GM12878 (cell line): ENCODE measurements around the gene AKAP13. TPM values are rescaled to one million over a fixed set of nuclear protein-coding genes. Genes with fewer than 3 reads are reported as not detected.

Experiments used
- ATAC-seq: fragments of 200-7000 bp; cut with Tn5 transposase; 3 replicates; pipeline ENCODE4 v1.9.1; 2020; ENCODE audit warnings: mild to moderate bottlenecking, moderate library complexity
- BruUV-seq: library from RNA; stranded (reverse); fragments of 400-500 nt; replicated peaks from 2 replicates; lab custom pipeline; 2021; lab: Mats Ljungman, UMichigan
- CTCF ChIA-PET: fragments of 300-600 bp; sonication (Branson Sonifier 250); formaldehyde crosslinking; extraction: SDS; loops from one replicate; lab custom pipeline; 2021; ENCODE audit warnings: inconsistent platforms; lab: Yijun Ruan, JAX
- POLR2A ChIA-PET: fragments of 350-600 bp; formaldehyde crosslinking; extraction: SDS; loops from one replicate; lab custom pipeline; 2021; ENCODE audit warnings: inconsistent platforms; lab: Charles Lee
- RAD21 ChIA-PET: fragments of 300-600 bp; sonication (Branson Sonifier 250); formaldehyde crosslinking; loops from one replicate; lab custom pipeline; 2023; ENCODE audit warnings: antibody characterized with exemption; ENCODE audit not compliant: unreplicated experiment; lab: Charles Lee
- SMC1A ChIA-PET: fragments of 300-600 bp; sonication (Branson Sonifier 250); formaldehyde crosslinking; loops from one replicate; lab custom pipeline; 2023; ENCODE audit not compliant: unreplicated experiment, uncharacterized antibody; lab: Charles Lee
- DNase-seq: peaks from one replicate; pipeline ENCODE4 v3.0.0-alpha.2; 2011; ENCODE audit warnings: low read depth, low spot score
- FAIRE-seq: peaks from 3 replicates; lab custom pipeline; 2011; peaks lifted over from hg19 to GRCh38; lab: Jason Lieb, UNC
- H2AFZ ChIP-seq: 2 replicates; pipeline ENCODE4 v1.6.0; 2011; ENCODE audit warnings: low read depth, low read length, control low read depth; ENCODE audit not compliant: control insufficient read depth
- H3K27ac ChIP-seq: 2 replicates; pipeline ENCODE4 v1.5.1; 2011; ENCODE audit warnings: control low read depth; ENCODE audit not compliant: control insufficient read depth, insufficient read depth
- H3K27me3 ChIP-seq, 2 experiments: replicated peaks in 1 of 2; 2 replicates each; pipeline versions ENCODE4 v1.6.0 to v1.6.1; 2011; ENCODE audit warnings: low read length in 1 of 2; ENCODE audit not compliant: control insufficient read depth in 2 of 2, insufficient read depth in 2 of 2
- H3K36me3 ChIP-seq, 2 experiments: 2 replicates each; pipeline ENCODE4 v1.5.1; 2011; ENCODE audit warnings: low read length in 1 of 2; ENCODE audit not compliant: control insufficient read depth in 2 of 2, insufficient read depth in 2 of 2
- H3K4me1 ChIP-seq: 2 replicates; pipeline ENCODE4 v1.6.1; 2011; ENCODE audit warnings: mild to moderate bottlenecking, low read length, moderate library complexity, mixed read lengths; ENCODE audit not compliant: control insufficient read depth, insufficient read depth
- H3K4me2 ChIP-seq: 2 replicates; pipeline ENCODE4 v1.6.0; 2011; ENCODE audit warnings: control low read depth; ENCODE audit not compliant: control insufficient read depth, insufficient read depth
- H3K4me3 ChIP-seq: fragments of 200-600 bp; sonication (generic); 2 replicates; pipeline ENCODE4 v1.5.1; 2016
- H3K79me2 ChIP-seq: 2 replicates; pipeline ENCODE4 v1.6.0; 2011; ENCODE audit warnings: low read length; ENCODE audit not compliant: control insufficient read depth, insufficient read depth
- H3K9ac ChIP-seq: 2 replicates; pipeline ENCODE4 v1.8.0; 2011; ENCODE audit warnings: low read length, control low read depth, mixed read lengths; ENCODE audit not compliant: control insufficient read depth, insufficient read depth
- H3K9me3 ChIP-seq: replicated peaks from 3 replicates; pipeline ENCODE4 v1.5.1; 2011; ENCODE audit warnings: mild to moderate bottlenecking, low read length; ENCODE audit not compliant: control insufficient read depth, insufficient read depth
- H4K20me1 ChIP-seq: 2 replicates; pipeline ENCODE4 v1.6.0; 2011; ENCODE audit not compliant: control insufficient read depth, insufficient read depth
- EGR1 ChIP-seq, 2 experiments: IDR thresholded peaks; 1 replicate in 1 of 2; 2 replicates in 1 of 2; pipeline ENCODE4 v1.6.1; 2011 to 2012; ENCODE audit warnings: low read depth in 2 of 2, low read length in 2 of 2, borderline replicate concordance in 1 of 2, mild to moderate bottlenecking in 1 of 2, moderate library complexity in 1 of 2
- IRF4 ChIP-seq: IDR thresholded peaks from 2 replicates; pipeline ENCODE4 v1.6.1; 2011; ENCODE audit warnings: low read depth, low read length
- JUNB ChIP-seq: IDR thresholded peaks from 2 replicates; pipeline ENCODE4 v1.6.1; 2016; ENCODE audit warnings: antibody characterized with exemption, mild to moderate bottlenecking
- MEF2A ChIP-seq: IDR thresholded peaks from 2 replicates; pipeline ENCODE4 v1.6.1; 2011; ENCODE audit warnings: low read depth, mild to moderate bottlenecking, low read length, moderate library complexity; ENCODE audit not compliant: insufficient read depth
- NFIC ChIP-seq: IDR thresholded peaks from 2 replicates; pipeline ENCODE4 v1.6.1; 2012; ENCODE audit warnings: low read depth, mild to moderate bottlenecking, inconsistent platforms, low read length, moderate library complexity
- WGBS: methylation state at CpG from one replicate; pipeline ENCODE4 v1.1.6; 2016; ENCODE audit warnings: low lambda C conversion rate; ENCODE audit not compliant: insufficient replicate concordance, insufficient coverage; ENCODE audit errors: missing lambda C conversion rate; 5-methylcytosine and 5-hydroxymethylcytosine counted together
- in situ Hi-C: fragments of 300-500 bp; cut with MboI; formaldehyde crosslinking; loops from 9 replicates; pipeline ENCODE4 v1.14.3; 2018; ENCODE audit warnings: mixed read lengths
- intact Hi-C: fragments of 100-400 bp; cut with micrococcal nuclease; formaldehyde crosslinking; loops from one replicate; pipeline ENCODE4 v1.14.2; 2022; ENCODE audit not compliant: unreplicated experiment
- polyA plus RNA-seq, 11 experiments: library from polyadenylated mRNA; depleted of rRNA in 4 of 11; unstranded in 6 of 11; stranded (reverse) in 5 of 11; fragments of >200 nt; fragmentation: Nextera tagmentation in 4 of 11; fragmentation: Illumina TruSeq in 1 of 11; extraction: Ambion mirVana in 4 of 11; extraction: Trizol in 1 of 11; gene quantifications; 1 replicate in 1 of 11; 2 replicates in 10 of 11; pipeline versions ENCODE4 v1.2.1 to v1.2.3, GENCODE V29; 2011 to 2016; ENCODE audit warnings: inconsistent platforms in 2 of 11, missing spikeins in 2 of 11, low read depth in 1 of 11
- total RNA-seq, 4 experiments: library from RNA; depleted of rRNA in 3 of 4; stranded (reverse); fragments of >200 nt in 3 of 4; fragmentation: Illumina TruSeq in 1 of 4; extraction: Trizol in 1 of 4; gene quantifications; 2 replicates each; pipeline versions ENCODE4 v1.2.1 to v1.2.3, GENCODE V29; 2013 to 2021
- TF ChIP-seq, protein P1 (sequence below): fragments of 450-650 bp; IDR thresholded peaks from 2 replicates; pipeline ENCODE4 v1.6.1; 2017; ENCODE audit warnings: mild to moderate bottlenecking, low read depth, inconsistent platforms; ENCODE audit not compliant: poor library complexity, severe bottlenecking

The AKAP13 gene
- total and polyA plus RNA-seq, 10 of the 15 experiments (the other 5 are each of a cell fraction or from before 2014, with no cell fraction given), result 14.4 to 74.9 (median 55.1) TPM

DNA sequence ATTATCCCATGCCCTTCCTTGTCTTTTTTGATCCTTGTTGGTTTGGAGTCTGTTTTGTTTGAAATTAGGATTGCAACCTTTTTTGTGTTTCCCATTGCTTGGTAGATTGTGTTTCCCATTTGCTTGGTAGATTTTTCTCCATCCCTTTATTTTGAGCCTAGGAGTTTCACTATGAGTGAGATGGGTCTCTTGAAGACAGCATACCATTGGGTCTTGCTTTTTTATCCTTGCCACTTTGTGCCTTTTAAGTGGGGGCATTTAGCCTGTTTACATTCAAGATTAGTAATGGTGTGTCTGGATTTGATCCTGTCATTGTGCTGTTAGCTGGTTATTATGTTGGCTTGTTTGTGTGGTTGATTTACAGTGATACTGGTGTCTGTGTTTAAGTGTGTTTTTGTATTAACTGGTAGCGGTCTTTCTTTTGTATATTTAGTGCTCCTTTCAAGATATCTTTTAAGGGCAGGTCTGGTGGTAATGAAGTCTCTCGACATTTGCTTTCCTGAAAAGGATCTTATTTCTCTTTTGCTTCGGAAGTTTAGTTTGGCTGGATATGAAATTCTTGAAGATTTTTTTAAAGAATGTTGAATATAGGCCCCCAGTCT, 70.8 kb downstream of the AKAP13 start:
- CTCF ChIA-PET, result interaction anchor here (1.0 kb wide), 1 partner anchor 23 kb away, joined by 3 read pairs; no protein-coding TSS in a partner anchor
- H4K20me1 ChIP-seq, result no peaks in the 10 kb centered on the region
- no peak for FAIRE-seq
- no peak for DNase-seq
- intact Hi-C loops (no loop called here), in situ Hi-C loops (no loop called here)
- WGBS, result 78% methylated on average over 3 of the region's 3 CpGs
- SMC1A ChIA-PET, result no interaction called here
- no peak overlapping the region for H3K4me2 ChIP-seq
- no peaks in the 10 kb centered on the region; a peak in 1 of 4 replicates for H3K36me3 ChIP-seq
- RAD21 ChIA-PET, result no interaction called here
- POLR2A ChIA-PET, result no interaction called here
- no TSS peak for BruUV-seq
- no peak for ATAC-seq
- H3K9me3 ChIP-seq, result peaks cover 23% of the 10 kb centered on the region
- no peak overlapping the region for H3K9ac ChIP-seq
- H3K79me2 ChIP-seq, result peaks cover 85% of the 10 kb centered on the region
- no peak overlapping the region for H2AFZ ChIP-seq
- no peaks in the 10 kb centered on the region for H3K27me3 ChIP-seq
- H3K4me1 ChIP-seq, result peaks cover 40% of the 10 kb centered on the region
- H3K27ac ChIP-seq, result no peak overlapping the region
- TF ChIP-seq EGR1 (IDR thresholded peaks at IDR 0.05; ENCODE audit: borderline replicate concordance in 1 of 2, low read depth in 2 of 2, low read length in 2 of 2) (no peak), IRF4 (no peak), MEF2A (no peak), JUNB (0 out of 2 replicates have a peak, but pooled peaks have one; percentile 19), NFIC (no peak)
- TF ChIP-seq, protein P1, sequence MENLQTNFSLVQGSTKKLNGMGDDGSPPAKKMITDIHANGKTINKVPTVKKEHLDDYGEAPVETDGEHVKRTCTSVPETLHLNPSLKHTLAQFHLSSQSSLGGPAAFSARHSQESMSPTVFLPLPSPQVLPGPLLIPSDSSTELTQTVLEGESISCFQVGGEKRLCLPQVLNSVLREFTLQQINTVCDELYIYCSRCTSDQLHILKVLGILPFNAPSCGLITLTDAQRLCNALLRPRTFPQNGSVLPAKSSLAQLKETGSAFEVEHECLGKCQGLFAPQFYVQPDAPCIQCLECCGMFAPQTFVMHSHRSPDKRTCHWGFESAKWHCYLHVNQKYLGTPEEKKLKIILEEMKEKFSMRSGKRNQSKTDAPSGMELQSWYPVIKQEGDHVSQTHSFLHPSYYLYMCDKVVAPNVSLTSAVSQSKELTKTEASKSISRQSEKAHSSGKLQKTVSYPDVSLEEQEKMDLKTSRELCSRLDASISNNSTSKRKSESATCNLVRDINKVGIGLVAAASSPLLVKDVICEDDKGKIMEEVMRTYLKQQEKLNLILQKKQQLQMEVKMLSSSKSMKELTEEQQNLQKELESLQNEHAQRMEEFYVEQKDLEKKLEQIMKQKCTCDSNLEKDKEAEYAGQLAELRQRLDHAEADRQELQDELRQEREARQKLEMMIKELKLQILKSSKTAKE, result no peak
- no peak overlapping the region for H3K4me3 ChIP-seq
